Endothelial cell of umbilical vein (primary cell): ENCODE results near the gene MACROH2A1. TPM values are rescaled to one million over a fixed set of nuclear protein-coding genes. Genes with fewer than 3 reads are reported as not detected.

Source experiments
- BruUV-seq: library from RNA; stranded (reverse); fragments of 400-500 nt; replicated peaks from 2 replicates; lab custom pipeline; 2021; lab: Mats Ljungman, UMichigan
- CTCF ChIA-PET: fragments of 300-600, 350-600 bp; sonication (Branson Sonifier 250); formaldehyde crosslinking; loops from one replicate; lab custom pipeline; 2021; ENCODE audit warnings: antibody characterized with exemption, inconsistent platforms; lab: Charles Lee
- POLR2A ChIA-PET: fragments of 300-600, 350-600 bp; sonication (Branson Sonifier 250); formaldehyde crosslinking; loops from one replicate; lab custom pipeline; 2021; ENCODE audit warnings: antibody characterized with exemption, inconsistent platforms; lab: Charles Lee
- DNase-seq: peaks from one replicate; pipeline ENCODE4 v3.0.0-alpha.2; 2011; ENCODE audit warnings: low read depth, low spot score
- FAIRE-seq: peaks from 2 replicates; lab custom pipeline; 2011; peaks lifted over from hg19 to GRCh38; lab: Jason Lieb, UNC
- H2AFZ ChIP-seq: 2 replicates; pipeline ENCODE4 v1.6.0; 2012; ENCODE audit warnings: low read depth, low read length, control low read depth, inconsistent platforms
- H3K27ac ChIP-seq: 2 replicates; pipeline ENCODE4 v1.5.1; 2011; ENCODE audit warnings: low read depth, mild to moderate bottlenecking, control low read depth, low read length, moderate library complexity; ENCODE audit not compliant: insufficient read depth
- H3K27me3 ChIP-seq, 2 experiments: 2 replicates each; pipeline versions ENCODE4 v1.6.0 to v1.6.1; 2011; ENCODE audit warnings: low read length in 2 of 2, mixed read lengths in 1 of 2; ENCODE audit not compliant: control insufficient read depth in 2 of 2, insufficient read depth in 2 of 2
- H3K36me3 ChIP-seq, 2 experiments: 2 replicates in 1 of 2; 3 replicates in 1 of 2; pipeline ENCODE4 v1.5.1; 2011; ENCODE audit warnings: low read length in 2 of 2, mild to moderate bottlenecking in 1 of 2, moderate library complexity in 1 of 2; ENCODE audit not compliant: control insufficient read depth in 2 of 2, insufficient read depth in 2 of 2; ENCODE audit errors: extremely low read depth in 1 of 2
- H3K4me1 ChIP-seq: 3 replicates; pipeline ENCODE4 v1.5.1; 2011; ENCODE audit warnings: mild to moderate bottlenecking, low read length; ENCODE audit not compliant: control insufficient read depth, insufficient read depth; ENCODE audit errors: extremely low read depth
- H3K4me2 ChIP-seq: 2 replicates; pipeline ENCODE4 v1.6.1; 2011; ENCODE audit warnings: low read length, control low read depth, mixed read lengths; ENCODE audit not compliant: insufficient read depth
- H3K4me3 ChIP-seq, 3 experiments: fragments of 200-600 bp in 1 of 3; sonication (generic), shearing (Covaris generic) in 1 of 3; replicated peaks in 1 of 3; 2 replicates each; pipeline ENCODE4 v1.5.1; 2011 to 2016; ENCODE audit warnings: control low read depth in 3 of 3, low read length in 3 of 3, mild to moderate bottlenecking in 2 of 3, inconsistent platforms in 1 of 3, low read depth in 1 of 3, moderate library complexity in 1 of 3; ENCODE audit not compliant: insufficient read depth in 1 of 3
- H3K79me2 ChIP-seq: 2 replicates; pipeline ENCODE4 v1.6.0; 2012; ENCODE audit warnings: low read length, inconsistent platforms; ENCODE audit not compliant: control insufficient read depth, insufficient read depth
- H3K9ac ChIP-seq: replicated peaks from 2 replicates; pipeline ENCODE3; 2011; ENCODE audit warnings: low read length, control low read depth; ENCODE audit not compliant: insufficient read depth; ENCODE audit errors: extremely low read depth
- H3K9me1 ChIP-seq: replicated peaks from 3 replicates; pipeline ENCODE4 v1.6.0; 2011; ENCODE audit warnings: mild to moderate bottlenecking, low read length; ENCODE audit not compliant: control insufficient read depth, insufficient read depth; ENCODE audit errors: extremely low read depth
- H3K9me3 ChIP-seq: replicated peaks from 2 replicates; pipeline ENCODE4 v1.5.1; 2012; ENCODE audit warnings: low read length, inconsistent platforms; ENCODE audit not compliant: control insufficient read depth, insufficient read depth
- H4K20me1 ChIP-seq: replicated peaks from 2 replicates; pipeline ENCODE3; 2011; ENCODE audit warnings: mild to moderate bottlenecking, low read length; ENCODE audit not compliant: control insufficient read depth, insufficient read depth; ENCODE audit errors: extremely low read depth
- CTCF ChIP-seq, 2 donors: IDR thresholded peaks; 1 replicate in 1 of 2; 2 replicates in 1 of 2; pipeline ENCODE4 v1.5.1; 2011; ENCODE audit warnings: low read length in 2 of 2, mild to moderate bottlenecking in 2 of 2, moderate library complexity in 2 of 2, control low read depth in 1 of 2, inconsistent platforms in 1 of 2, low read depth in 1 of 2; ENCODE audit not compliant: insufficient read depth in 1 of 2; ENCODE audit errors: extremely low read depth in 1 of 2
- EZH2 ChIP-seq: IDR thresholded peaks from 2 replicates; pipeline ENCODE4 v1.6.1; 2012; ENCODE audit warnings: borderline replicate concordance, low read depth, mild to moderate bottlenecking, moderate library complexity, low read length, inconsistent platforms; ENCODE audit not compliant: severe bottlenecking
- FOS ChIP-seq: IDR thresholded peaks from 2 replicates; pipeline ENCODE4 v1.6.1; 2011; ENCODE audit warnings: mild to moderate bottlenecking, low read length, moderate library complexity, borderline replicate concordance; ENCODE audit not compliant: insufficient read depth
- JUN ChIP-seq: IDR thresholded peaks from 2 replicates; pipeline ENCODE4 v1.6.1; 2011; ENCODE audit warnings: borderline replicate concordance, low read depth; ENCODE audit not compliant: insufficient read length, insufficient read depth
- MAX ChIP-seq: IDR thresholded peaks from 2 replicates; pipeline ENCODE4 v1.6.1; 2011; ENCODE audit not compliant: insufficient read depth, insufficient read length
- MYC ChIP-seq: IDR thresholded peaks from one replicate; pipeline ENCODE4 v1.6.1; 2011; ENCODE audit warnings: mild to moderate bottlenecking, low read depth, low read length
- POLR2A ChIP-seq: IDR thresholded peaks from 2 replicates; pipeline ENCODE4 v1.6.1; 2012; ENCODE audit warnings: low read depth, mild to moderate bottlenecking, control low read depth, low read length
- POLR2AphosphoS5 ChIP-seq: IDR thresholded peaks from 2 replicates; pipeline ENCODE4 v1.6.1; 2012; ENCODE audit warnings: low read depth, mild to moderate bottlenecking, control low read depth, low read length, moderate library complexity; ENCODE audit not compliant: insufficient read depth
- dilution Hi-C: fragments of 300-500 bp; cut with MboI; formaldehyde crosslinking; loops from one replicate; pipeline ENCODE4 v1.15.0; 2019; ENCODE audit warnings: low sequenced_read_pairs; ENCODE audit not compliant: extremely low pct_ligation_motif_present
- intact Hi-C: fragments of 100-400 bp; cut with micrococcal nuclease; formaldehyde crosslinking; loops from one replicate; pipeline ENCODE4 v1.10.0; 2022
- polyA plus RNA-seq, 4 experiments: library from polyadenylated mRNA; depleted of rRNA in 3 of 4; stranded (reverse) in 3 of 4; unstranded in 1 of 4; fragments of >200 nt; gene quantifications; 2 replicates each; pipeline versions ENCODE4 v1.2.1 to v1.2.3, GENCODE V29; 2011 to 2012; ENCODE audit warnings: missing spikeins in 1 of 4
- total RNA-seq: library from RNA; stranded (reverse); gene quantifications from 2 replicates; pipeline ENCODE4 v1.2.3, GENCODE V29; 2021

Gene MACROH2A1
- total and polyA plus RNA-seq, 2 donors (not counting 3 experiments of a cell fraction or from before 2014, with no cell fraction given) = 89.3 to 147 TPM

GRCh38 chr5:135437422-135437795 lies 38.4 kb upstream of the MACROH2A1 start:
- Histone ChIP-seq H3K9ac (no peak overlapping the region), H3K4me1 (no peaks in the 10 kb centered on the region), H3K27me3 (peaks cover 7 to 22% of the 10 kb centered on the region in 2 experiments), H3K79me2 (no peaks in the 10 kb centered on the region), H3K36me3 (no peaks in the 10 kb centered on the region), H4K20me1 (no peaks in the 10 kb centered on the region), H3K4me2 (no peak overlapping the region), H3K27ac (no peak overlapping the region), H3K9me3 (no peaks in the 10 kb centered on the region), H2AFZ (no peak overlapping the region), H3K9me1 (no peaks in the 10 kb centered on the region), H3K4me3 (no peak overlapping the region)
- dilution Hi-C loops (no loop called here), intact Hi-C loops (no loop called here)
- no TSS peak for BruUV-seq
- ChIA-PET CTCF (interaction anchor here (0.7 to 6.6 kb wide), 2 partner anchors 12 to 123 kb away, joined by 3 to 44 read pairs; no protein-coding TSS in a partner anchor), POLR2A (no interaction called here)
- FAIRE-seq (no peak), DNase-seq (no peak)
- no peak for TF ChIP-seq MAX
- TF ChIP-seq POLR2AphosphoS5 = no peak
- TF ChIP-seq CTCF (IDR thresholded peaks at IDR 0.05; ENCODE audit: extremely low read depth in 1 of 2, insufficient read depth in 1 of 2, low read depth in 1 of 2, low read length in 2 of 2) = no peak
- TF ChIP-seq MYC = no peak
- TF ChIP-seq POLR2A = no peak
- TF ChIP-seq EZH2 = no peak

GRCh38 chr5:135436951-135437418 lies 38.0 kb upstream of the MACROH2A1 start:
- CTCF ChIA-PET = interaction anchor here (0.7 to 6.6 kb wide), 2 partner anchors 12 to 124 kb away, joined by 3 to 44 read pairs; no protein-coding TSS in a partner anchor
- dilution Hi-C loops = no loop called here
- POLR2A ChIA-PET = no interaction called here

More at GRCh38 chr5:135436951-135437418, 38.0 kb upstream of the MACROH2A1 start:
- Histone ChIP-seq H3K4me1 (no peaks in the 10 kb centered on the region), H3K4me3 (no peak overlapping the region), H3K4me2 (no peak overlapping the region), H3K9me1 (no peaks in the 10 kb centered on the region), H3K9me3 (no peaks in the 10 kb centered on the region), H3K27ac (no peak overlapping the region), H3K9ac (no peak overlapping the region), H3K27me3 (peaks cover 7 to 23% of the 10 kb centered on the region in 2 experiments), H3K36me3 (no peaks in the 10 kb centered on the region), H3K79me2 (no peaks in the 10 kb centered on the region), H2AFZ (no peak overlapping the region), H4K20me1 (no peaks in the 10 kb centered on the region)
- TF ChIP-seq MAX (no peak), JUN (no peak), EZH2 (no peak), CTCF (IDR thresholded peaks at IDR 0.05; ENCODE audit: extremely low read depth in 1 of 2, insufficient read depth in 1 of 2, low read depth in 1 of 2, low read length in 2 of 2) (no peak), MYC (no peak), POLR2A (no peak), FOS (no peak)
- intact Hi-C loops = no loop called here
- FAIRE-seq = no peak
- BruUV-seq = no TSS peak
- no peak for DNase-seq
